Thyroid gland (tissue), 4 donors: ENCODE data around the gene ME3.

ENCODE experiments used
- POLR2A ChIP-seq, 2 donors: fragments of 450-650 bp; IDR thresholded peaks; one replicate each; pipeline ENCODE4 v1.6.1; 2017; ENCODE audit warnings: antibody characterized with exemption in 2 of 2, mild to moderate bottlenecking in 2 of 2, moderate library complexity in 1 of 2
- TF ChIP-seq, protein P1 (sequence below), 6 experiments: fragments of 200-600 bp in 3 of 6; fragments of 450-650 bp in 3 of 6; sonication (generic) in 3 of 6; IDR thresholded peaks; one replicate each; pipeline ENCODE4 v1.5.1; 2016 to 2019; ENCODE audit warnings: antibody characterized with exemption in 6 of 6, mild to moderate bottlenecking in 2 of 6, inconsistent platforms in 1 of 6, moderate library complexity in 1 of 6

DNA sequence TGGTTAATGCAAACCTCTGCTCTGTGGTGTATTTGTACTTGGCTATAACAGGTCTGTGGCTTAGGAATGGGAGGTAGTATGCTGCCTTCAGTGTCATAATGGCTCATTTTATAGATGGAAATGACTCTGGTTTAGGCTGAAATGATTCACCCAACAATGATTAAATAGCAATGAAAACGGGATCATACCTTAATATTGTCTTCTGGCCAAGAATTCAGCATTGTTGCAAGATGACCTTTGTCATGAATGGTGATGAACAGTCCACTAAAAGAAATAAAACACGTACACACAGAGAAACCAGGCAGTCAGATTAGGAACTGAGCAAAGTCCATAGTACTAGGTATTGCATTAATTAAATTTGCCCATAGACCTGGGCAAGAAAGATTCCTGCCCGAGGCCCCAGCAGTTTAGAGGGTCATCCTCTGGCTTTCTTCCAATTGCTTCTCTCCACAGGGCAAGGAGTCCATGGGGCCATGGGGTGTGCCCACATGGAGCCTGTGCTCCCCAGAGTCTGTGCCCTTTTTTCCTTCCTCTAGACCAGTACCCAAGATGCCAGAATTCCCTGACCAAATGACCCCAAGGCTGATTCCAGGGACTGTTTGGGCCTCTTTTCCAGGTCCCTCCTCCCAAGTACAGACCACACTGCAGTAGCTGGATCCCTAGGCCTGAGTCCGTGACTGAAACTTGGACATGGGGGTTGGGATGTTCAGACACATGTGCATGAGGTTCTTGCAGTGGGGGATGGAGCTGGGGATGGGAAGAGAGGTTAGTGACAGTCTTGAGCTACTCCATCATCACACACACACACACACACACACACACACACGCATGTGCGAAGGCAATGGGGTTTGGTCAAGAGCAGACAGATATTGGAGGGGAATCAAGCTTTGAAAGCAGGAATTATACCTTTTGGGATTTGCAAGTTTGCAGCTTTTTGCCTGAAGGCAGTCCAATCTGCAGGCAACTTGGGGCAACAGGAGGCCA lies 163.5 kb downstream of the ME3 start:
- TF ChIP-seq, protein P1, sequence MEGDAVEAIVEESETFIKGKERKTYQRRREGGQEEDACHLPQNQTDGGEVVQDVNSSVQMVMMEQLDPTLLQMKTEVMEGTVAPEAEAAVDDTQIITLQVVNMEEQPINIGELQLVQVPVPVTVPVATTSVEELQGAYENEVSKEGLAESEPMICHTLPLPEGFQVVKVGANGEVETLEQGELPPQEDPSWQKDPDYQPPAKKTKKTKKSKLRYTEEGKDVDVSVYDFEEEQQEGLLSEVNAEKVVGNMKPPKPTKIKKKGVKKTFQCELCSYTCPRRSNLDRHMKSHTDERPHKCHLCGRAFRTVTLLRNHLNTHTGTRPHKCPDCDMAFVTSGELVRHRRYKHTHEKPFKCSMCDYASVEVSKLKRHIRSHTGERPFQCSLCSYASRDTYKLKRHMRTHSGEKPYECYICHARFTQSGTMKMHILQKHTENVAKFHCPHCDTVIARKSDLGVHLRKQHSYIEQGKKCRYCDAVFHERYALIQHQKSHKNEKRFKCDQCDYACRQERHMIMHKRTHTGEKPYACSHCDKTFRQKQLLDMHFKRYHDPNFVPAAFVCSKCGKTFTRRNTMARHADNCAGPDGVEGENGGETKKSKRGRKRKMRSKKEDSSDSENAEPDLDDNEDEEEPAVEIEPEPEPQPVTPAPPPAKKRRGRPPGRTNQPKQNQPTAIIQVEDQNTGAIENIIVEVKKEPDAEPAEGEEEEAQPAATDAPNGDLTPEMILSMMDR (IDR thresholded peaks at IDR 0.05): no peak
- TF ChIP-seq POLR2A (IDR thresholded peaks at IDR 0.05): no peak
